ENCODE results near the gene UTS2B.

GRCh38 chr3:191369616-191370010 lies 39.3 kb upstream of the UTS2B start:
- TF ChIP-seq CTCF (IDR thresholded peaks at IDR 0.05; ENCODE audit: low read depth, low read length) (no peak), EZH2phosphoT487 (IDR thresholded peaks at IDR 0.05; ENCODE audit: low read depth) (no peak)
